MCF 10A (cell line): ENCODE measurements around the gene SLX4IP. TPM values are rescaled to one million over a fixed set of nuclear protein-coding genes. Genes with fewer than 3 reads are reported as not detected.

ENCODE experiments used
- BruUV-seq: library from RNA; stranded (reverse); fragments of 400-500 nt; replicated peaks from 2 replicates; lab custom pipeline; 2021; lab: Mats Ljungman, UMichigan
- CTCF ChIA-PET: fragments of 300-600 bp; sonication (Branson Sonifier 250); formaldehyde crosslinking; extraction: SDS; loops from one replicate; lab custom pipeline; 2021; ENCODE audit warnings: antibody characterized with exemption, inconsistent platforms; lab: Yijun Ruan, JAX
- POLR2A ChIA-PET: fragments of 300-600, 350-650 bp; sonication (Branson Sonifier 250); formaldehyde crosslinking; extraction: SDS; loops from one replicate; lab custom pipeline; 2020; ENCODE audit warnings: antibody characterized with exemption, inconsistent platforms; lab: Yijun Ruan, JAX
- DNase-seq: peaks from one replicate; pipeline ENCODE4 v3.0.0-alpha.2; 2018; ENCODE audit not compliant: unreplicated experiment
- H3K27ac Mint-ChIP-seq: one replicate; pipeline ENCODE4 v1.8.0; 2022; ENCODE audit warnings: mild to moderate bottlenecking, low read depth, mixed read lengths; ENCODE audit not compliant: unreplicated experiment
- H3K27me3 Mint-ChIP-seq: one replicate; pipeline ENCODE4 v1.8.0; 2022; ENCODE audit warnings: mixed read lengths; ENCODE audit not compliant: insufficient read depth, unreplicated experiment
- H3K36me3 Mint-ChIP-seq: one replicate; pipeline ENCODE4 v1.8.0; 2022; ENCODE audit warnings: mild to moderate bottlenecking, moderate library complexity, mixed read lengths; ENCODE audit not compliant: insufficient read depth, unreplicated experiment
- H3K4me1 Mint-ChIP-seq: one replicate; pipeline ENCODE4 v1.8.0; 2022; ENCODE audit warnings: mixed read lengths; ENCODE audit not compliant: insufficient read depth, unreplicated experiment
- H3K4me3 Mint-ChIP-seq: one replicate; pipeline ENCODE4 v1.8.0; 2022; ENCODE audit warnings: mild to moderate bottlenecking, moderate library complexity, mixed read lengths; ENCODE audit not compliant: unreplicated experiment
- H3K9me3 Mint-ChIP-seq: one replicate; pipeline ENCODE4 v1.8.0; 2022; ENCODE audit warnings: mixed read lengths; ENCODE audit not compliant: unreplicated experiment
- CTCF ChIP-seq: fragments of 200-600 bp; IDR thresholded peaks from one replicate; pipeline ENCODE4 v1.8.0; 2022; ENCODE audit warnings: antibody characterized with exemption, mild to moderate bottlenecking; ENCODE audit not compliant: unreplicated experiment
- intact Hi-C: fragments of 100-400 bp; cut with micrococcal nuclease; formaldehyde crosslinking; loops from 2 replicates; pipeline ENCODE4 v1.14.1; 2022
- total RNA-seq: library from RNA; stranded (reverse); gene quantifications from 2 replicates; pipeline ENCODE4 v1.2.3, GENCODE V29; 2022

The SLX4IP gene
- total RNA-seq, 1 experiment from 2014 or later = 11.2 TPM

DNA sequence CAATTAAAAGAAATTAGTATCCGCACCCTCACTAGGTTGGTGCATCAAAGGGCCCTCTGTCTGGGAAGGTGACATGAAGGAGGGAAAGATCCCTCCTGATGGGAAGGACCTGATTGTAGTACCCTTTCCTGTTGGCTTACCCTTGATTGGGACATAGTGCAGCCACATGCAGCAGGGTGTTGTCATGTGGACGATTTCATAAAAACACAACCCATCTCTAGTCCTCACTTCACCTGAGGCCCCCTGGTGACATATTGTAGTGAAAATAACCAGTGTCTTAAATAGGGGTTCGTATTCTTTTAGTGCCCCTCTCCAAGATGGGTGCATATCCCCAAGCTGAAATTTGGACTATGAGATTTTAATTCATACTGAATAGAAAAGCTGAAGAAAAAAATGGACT is 97.3 kb downstream of the SLX4IP start:
- Mint-ChIP-seq H3K27me3 (no peaks in the 10 kb centered on the region), H3K4me3 (no peak overlapping the region), H3K4me1 (peaks cover 7% of the 10 kb centered on the region), H3K9me3 (no peaks in the 10 kb centered on the region), H3K36me3 (no peaks in the 10 kb centered on the region), H3K27ac (no peak overlapping the region)
- intact Hi-C loops = no loop called here
- POLR2A ChIA-PET = no interaction called here
- CTCF ChIA-PET = interaction anchor here (0.6 to 3.5 kb wide), 4 partner anchors 52 to 208 kb away, joined by 3 to 14 read pairs (median 4); no protein-coding TSS in a partner anchor
- TF ChIP-seq CTCF = no peak
- no peak for DNase-seq
- BruUV-seq = no TSS peak

DNA sequence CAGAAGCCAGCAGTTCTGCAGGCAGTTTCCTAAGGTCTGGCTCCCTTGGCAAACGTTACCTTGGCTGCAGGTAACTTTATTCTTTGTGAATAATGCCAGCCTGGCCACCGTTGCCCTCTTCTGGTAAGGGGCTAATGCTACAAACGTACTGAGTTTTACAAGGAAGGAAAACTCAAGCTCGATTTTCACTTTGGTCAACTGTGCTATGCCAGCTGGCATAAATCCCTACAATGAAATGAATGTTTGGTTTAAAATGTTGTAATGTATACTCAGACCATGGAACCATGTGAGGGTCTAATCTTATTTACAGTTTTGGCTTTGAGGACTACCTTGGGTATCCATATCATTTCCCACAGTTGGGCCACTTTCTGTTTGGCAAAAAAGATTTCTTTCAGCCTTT is 101.4 kb downstream of the SLX4IP start:
- ChIA-PET CTCF (interaction anchor here (0.6 to 4.2 kb wide), 43 partner anchors 11 to 1350 kb away, joined by 3 to 48 read pairs (median 4); partner anchors contain the start of genes MKKS and SLX4IP), POLR2A (interaction anchor here (0.7 to 5.9 kb wide), 15 partner anchors 12 to 102 kb away, joined by 3 to 59 read pairs (median 5); partner anchors contain the start of genes MKKS and SLX4IP)
- H3K27me3 Mint-ChIP-seq = no peaks in the 10 kb centered on the region
- TF ChIP-seq CTCF = peak; percentile 44
- DNase-seq = peak; percentile 71
- no TSS peak for BruUV-seq
- no peak overlapping the region for H3K27ac Mint-ChIP-seq
- peaks cover 7% of the 10 kb centered on the region for H3K36me3 Mint-ChIP-seq
- intact Hi-C loops = loop anchor here (1.0 to 5.0 kb wide), 2 partner anchors 67 to 444 kb away; no protein-coding TSS in a partner anchor
- H3K9me3 Mint-ChIP-seq = no peaks in the 10 kb centered on the region
- H3K4me1 Mint-ChIP-seq = peaks cover 31% of the 10 kb centered on the region
- H3K4me3 Mint-ChIP-seq = no peak overlapping the region

DNA sequence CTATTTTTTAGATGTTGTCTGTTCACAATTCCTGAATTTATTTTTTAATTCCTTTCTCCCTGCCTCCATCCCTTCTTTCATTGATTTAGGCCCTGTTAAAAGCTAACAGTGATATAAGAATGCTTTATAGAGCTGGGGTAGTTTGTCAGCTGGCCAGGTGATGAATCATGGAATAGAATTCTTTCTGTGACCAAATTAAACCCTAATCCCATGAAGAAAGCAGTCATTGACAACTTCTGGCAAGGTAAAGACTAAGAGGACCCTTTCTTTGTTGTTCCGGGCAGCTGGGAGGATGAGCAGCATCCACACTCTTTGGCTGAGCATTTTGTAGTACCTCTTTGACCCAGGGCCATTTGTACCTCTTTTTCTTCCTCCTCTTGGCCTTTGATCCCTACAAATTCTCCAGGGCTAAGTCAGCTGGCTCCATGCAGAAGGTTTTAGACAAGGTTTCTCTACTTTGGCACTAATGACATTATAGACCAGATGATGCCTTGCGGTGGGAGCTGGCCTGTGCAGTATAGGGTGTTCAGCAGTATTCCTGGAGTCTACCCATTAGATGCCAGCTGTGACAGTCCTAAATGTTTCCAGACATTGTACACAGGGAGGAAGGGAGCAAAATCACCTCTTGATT is 102.9 kb downstream of the SLX4IP start:
- TF ChIP-seq CTCF = no peak
- no peak overlapping the region for H3K4me3 Mint-ChIP-seq
- peak overlapping the region; percentile 94 for H3K27ac Mint-ChIP-seq
- peaks cover 7% of the 10 kb centered on the region for H3K36me3 Mint-ChIP-seq
- H3K27me3 Mint-ChIP-seq = no peaks in the 10 kb centered on the region
- DNase-seq = no peak
- H3K4me1 Mint-ChIP-seq = peaks cover 35% of the 10 kb centered on the region
- CTCF ChIA-PET = interaction anchor here (0.6 to 4.1 kb wide), 13 partner anchors 14 to 832 kb away, joined by 3 to 36 read pairs (median 3); no protein-coding TSS in a partner anchor
- intact Hi-C loops = loop anchor here (5.0 kb wide), 1 partner anchor 446 kb away; no protein-coding TSS in a partner anchor
- POLR2A ChIA-PET = interaction anchor here (0.5 to 5.9 kb wide), 11 partner anchors 13 to 134 kb away, joined by 3 to 59 read pairs (median 4); partner anchors contain the start of genes MKKS and SLX4IP
- no peaks in the 10 kb centered on the region for H3K9me3 Mint-ChIP-seq
- no TSS peak for BruUV-seq

- Mint-ChIP-seq H3K4me3 (no peak overlapping the region), H3K9me3 (no peaks in the 10 kb centered on the region), H3K36me3 (peaks cover 14% of the 10 kb centered on the region), H3K27me3 (no peaks in the 10 kb centered on the region), H3K27ac (peak overlapping the region; percentile 94), H3K4me1 (peaks cover 35% of the 10 kb centered on the region)
- DNase-seq = no peak
- no peak for TF ChIP-seq CTCF
- intact Hi-C loops = loop anchor here (5.0 kb wide), 1 partner anchor 446 kb away; no protein-coding TSS in a partner anchor
- ChIA-PET CTCF (interaction anchor here (0.7 to 4.1 kb wide), 6 partner anchors 18 to 560 kb away, joined by 3 to 36 read pairs (median 4); no protein-coding TSS in a partner anchor), POLR2A (interaction anchor here (0.6 to 5.9 kb wide), 7 partner anchors 14 to 104 kb away, joined by 3 to 59 read pairs (median 8); partner anchors contain the start of genes MKKS and SLX4IP)
- no TSS peak for BruUV-seq
These were observed 103.7 kb downstream of the SLX4IP start for GRCh38 chr20:10538768-10539167.
